Measurements from ENCODE around the gene P3H2. TPM values are rescaled to one million over a fixed set of nuclear protein-coding genes. Genes with fewer than 3 reads are reported as not detected.

P3H2 gene
- total RNA-seq, 4 donors from 2014 or later, result 0.85 to 6.8 (median 4.8) TPM

GRCh38 chr3:190073264-190074008 is 47.3 kb downstream of the P3H2 start:
- no peak for TF ChIP-seq CTCF (IDR thresholded peaks at IDR 0.05; ENCODE audit: low read depth)

GRCh38 chr3:190072856-190073255 is 47.8 kb downstream of the P3H2 start:
- no peak for TF ChIP-seq CTCF (IDR thresholded peaks at IDR 0.05; ENCODE audit: low read depth)

- TF ChIP-seq CTCF (IDR thresholded peaks at IDR 0.05; ENCODE audit: low read depth), result no peak
Measured at GRCh38 chr3:190070622-190071347, 49.9 kb downstream of the P3H2 start.

- no peak for TF ChIP-seq CTCF (IDR thresholded peaks at IDR 0.05; ENCODE audit: low read depth)
Measured at GRCh38 chr3:190065204-190065603, 55.5 kb downstream of the P3H2 start.

GRCh38 chr3:190064659-190065058 is 56.0 kb downstream of the P3H2 start:
- no peak for TF ChIP-seq CTCF (IDR thresholded peaks at IDR 0.05; ENCODE audit: low read depth)

GRCh38 chr3:190064112-190064511 is 56.6 kb downstream of the P3H2 start:
- TF ChIP-seq CTCF (IDR thresholded peaks at IDR 0.05; ENCODE audit: low read depth), result no peak

- no peak for TF ChIP-seq CTCF (IDR thresholded peaks at IDR 0.05; ENCODE audit: low read depth)
Measured at GRCh38 chr3:190063490-190063889, 57.2 kb downstream of the P3H2 start.

Measured in subcutaneous adipose tissue (tissue), 4 donors.